Stimulated activated naive CD8-positive, alpha-beta T cell treated with anti-CD3 and anti-CD28 coated beads, Interleukin-15, amount 100 ng/mL, for 72 hours (primary cell): Measurements from ENCODE around the gene MEPCE.
"Not testable (repeated sequence)": the region's sequence is repeated elsewhere in the genome, so short reads cannot be mapped to it uniquely, and the experiment has no call there.

Source experiments
- ATAC-seq: fragments of 150-1000 bp; cut with Tn5 transposase; 2 replicates; pipeline ENCODE4 v1.10.0; 2021; ENCODE audit warnings: mild to moderate bottlenecking, moderate library complexity
- DNase-seq, 2 donors: peaks; one replicate each; pipeline ENCODE4 v3.0.0; 2021 to 2022
- H3K27ac Mint-ChIP-seq, 2 donors: one replicate each; pipeline ENCODE4 v1.8.0; 2022; ENCODE audit warnings: mild to moderate bottlenecking in 2 of 2, mixed read lengths in 2 of 2, moderate library complexity in 2 of 2
- H3K27me3 Mint-ChIP-seq: one replicate; pipeline ENCODE4 v1.8.0; 2022; ENCODE audit warnings: mixed read lengths
- H3K4me1 Mint-ChIP-seq: one replicate; pipeline ENCODE4 v1.8.0; 2022; ENCODE audit warnings: mild to moderate bottlenecking, mixed read lengths
- H3K4me3 Mint-ChIP-seq, 2 donors: one replicate each; pipeline ENCODE4 v1.8.0; 2022; ENCODE audit warnings: mild to moderate bottlenecking in 2 of 2, mixed read lengths in 2 of 2, moderate library complexity in 1 of 2
- H3K9me3 Mint-ChIP-seq, 2 donors: one replicate each; pipeline ENCODE4 v1.8.0; 2022; ENCODE audit warnings: mixed read lengths in 2 of 2

Gene MEPCE, protein sequence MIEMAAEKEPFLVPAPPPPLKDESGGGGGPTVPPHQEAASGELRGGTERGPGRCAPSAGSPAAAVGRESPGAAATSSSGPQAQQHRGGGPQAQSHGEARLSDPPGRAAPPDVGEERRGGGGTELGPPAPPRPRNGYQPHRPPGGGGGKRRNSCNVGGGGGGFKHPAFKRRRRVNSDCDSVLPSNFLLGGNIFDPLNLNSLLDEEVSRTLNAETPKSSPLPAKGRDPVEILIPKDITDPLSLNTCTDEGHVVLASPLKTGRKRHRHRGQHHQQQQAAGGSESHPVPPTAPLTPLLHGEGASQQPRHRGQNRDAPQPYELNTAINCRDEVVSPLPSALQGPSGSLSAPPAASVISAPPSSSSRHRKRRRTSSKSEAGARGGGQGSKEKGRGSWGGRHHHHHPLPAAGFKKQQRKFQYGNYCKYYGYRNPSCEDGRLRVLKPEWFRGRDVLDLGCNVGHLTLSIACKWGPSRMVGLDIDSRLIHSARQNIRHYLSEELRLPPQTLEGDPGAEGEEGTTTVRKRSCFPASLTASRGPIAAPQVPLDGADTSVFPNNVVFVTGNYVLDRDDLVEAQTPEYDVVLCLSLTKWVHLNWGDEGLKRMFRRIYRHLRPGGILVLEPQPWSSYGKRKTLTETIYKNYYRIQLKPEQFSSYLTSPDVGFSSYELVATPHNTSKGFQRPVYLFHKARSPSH

DNA sequence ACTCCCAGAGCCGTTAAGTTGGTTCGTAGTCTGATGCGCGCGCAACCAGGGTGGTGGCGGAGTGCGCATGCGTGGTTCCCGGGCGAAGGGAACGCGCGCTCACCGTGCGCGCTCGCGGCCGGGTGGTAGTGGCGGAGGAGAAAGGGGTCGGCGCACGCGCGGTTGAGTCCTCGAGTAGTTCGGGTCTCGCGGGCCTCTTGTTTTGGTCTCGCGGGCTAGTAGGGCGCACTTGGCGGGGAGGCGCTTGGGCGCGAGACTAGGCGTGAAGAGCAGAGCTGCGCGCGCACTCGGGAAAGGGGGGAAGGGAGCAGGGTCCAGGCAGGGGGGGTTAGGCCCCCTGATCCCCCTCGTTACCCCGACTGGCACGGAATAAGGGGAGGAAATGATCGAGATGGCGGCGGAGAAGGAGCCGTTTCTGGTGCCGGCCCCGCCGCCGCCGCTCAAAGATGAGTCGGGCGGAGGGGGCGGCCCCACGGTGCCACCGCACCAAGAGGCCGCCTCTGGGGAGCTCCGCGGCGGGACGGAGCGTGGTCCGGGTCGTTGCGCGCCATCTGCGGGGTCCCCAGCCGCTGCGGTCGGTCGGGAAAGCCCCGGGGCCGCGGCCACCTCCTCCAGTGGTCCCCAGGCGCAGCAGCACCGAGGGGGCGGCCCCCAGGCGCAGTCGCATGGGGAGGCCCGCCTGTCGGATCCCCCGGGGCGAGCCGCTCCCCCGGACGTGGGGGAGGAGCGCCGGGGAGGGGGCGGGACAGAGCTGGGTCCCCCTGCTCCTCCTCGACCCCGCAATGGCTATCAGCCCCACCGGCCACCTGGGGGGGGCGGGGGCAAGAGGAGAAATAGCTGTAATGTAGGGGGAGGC, at the start of gene MEPCE:
Gene MEPCE (plus strand): TSS at position 195 of the 856 bp plus-strand sequence. CDS start 188 bp downstream, at position 383.
- Mint-ChIP-seq H3K4me3 (peak within 1 kb of the TSS; percentile 92 to 98), H3K4me1 (peaks cover 65% of the 10 kb centered on the region), H3K9me3 (no peaks in the 10 kb centered on the region), H3K27me3 (no peaks in the 10 kb centered on the region), H3K27ac (peak within 1 kb of the TSS; percentile 100)
- DNase-seq = peak; percentile 96 to 98
- peak; percentile 58 for ATAC-seq

DNA sequence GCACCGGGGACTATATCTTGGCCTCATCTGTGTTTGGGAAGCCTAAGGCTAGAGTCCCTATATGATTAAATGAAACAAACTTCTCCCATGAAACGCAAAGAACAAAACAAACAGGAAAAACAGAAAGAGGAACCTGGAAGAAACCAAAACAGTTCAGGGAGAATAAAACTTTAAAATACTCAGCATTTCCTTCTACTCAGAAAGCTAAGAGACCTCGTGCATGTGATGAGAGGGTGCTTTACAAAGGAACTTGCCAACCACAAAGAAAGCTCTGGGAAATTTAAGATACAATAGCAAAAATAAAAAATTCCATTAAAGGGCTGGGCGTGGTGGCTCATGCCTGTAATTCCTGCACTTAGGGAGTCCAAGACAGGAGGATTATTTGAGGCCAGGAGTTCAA, 49.4 kb upstream of the MEPCE start:
- Mint-ChIP-seq H3K27ac (no peak overlapping the region), H3K9me3 (no peaks in the 10 kb centered on the region), H3K4me1 (peaks cover 13% of the 10 kb centered on the region), H3K27me3 (peaks cover 8% of the 10 kb centered on the region), H3K4me3 (no peak overlapping the region)
- ATAC-seq = no peak
- DNase-seq = no peak

DNA sequence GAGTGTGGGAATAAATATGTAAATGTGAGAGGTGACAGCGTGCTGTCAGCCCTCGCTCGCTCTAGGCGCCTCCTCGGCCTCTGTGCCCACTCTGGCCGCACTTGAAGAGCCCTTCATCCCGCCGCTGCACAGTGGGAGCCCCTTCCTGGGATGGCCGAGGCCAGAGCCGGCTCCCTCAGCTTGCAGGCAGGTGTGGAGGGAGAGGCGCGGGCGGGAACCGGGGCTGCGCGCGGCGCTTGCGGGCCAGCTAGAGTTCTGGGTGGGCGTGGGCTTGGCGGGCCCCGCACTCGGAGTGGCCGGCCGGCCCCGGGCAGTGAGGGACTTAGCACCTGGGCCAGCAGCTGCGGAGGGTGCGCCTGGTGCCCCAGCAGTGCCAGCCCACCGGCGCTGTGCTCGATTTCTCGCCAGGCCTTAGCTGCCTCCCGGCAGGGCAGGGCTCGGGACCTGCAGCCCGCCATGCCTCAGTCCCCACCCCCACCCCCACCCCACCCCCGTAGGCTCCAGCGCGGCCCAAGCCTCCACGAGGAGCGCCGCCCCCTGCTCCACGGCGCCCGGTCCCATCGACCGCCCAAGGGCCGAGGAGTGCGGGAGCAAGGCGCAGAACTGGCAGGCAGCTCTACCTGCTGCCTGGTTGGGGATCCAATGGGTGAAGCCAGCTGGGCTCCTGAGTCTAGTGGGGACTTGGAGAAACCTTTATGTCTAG, 47.9 kb upstream of the MEPCE start:
- H3K27ac Mint-ChIP-seq, DNase-seq, ATAC-seq, H3K4me3 Mint-ChIP-seq, H3K27me3 Mint-ChIP-seq, H3K9me3 Mint-ChIP-seq: not testable (repeated sequence)
- H3K4me1 Mint-ChIP-seq = peaks cover 12% of the 10 kb centered on the region

DNA sequence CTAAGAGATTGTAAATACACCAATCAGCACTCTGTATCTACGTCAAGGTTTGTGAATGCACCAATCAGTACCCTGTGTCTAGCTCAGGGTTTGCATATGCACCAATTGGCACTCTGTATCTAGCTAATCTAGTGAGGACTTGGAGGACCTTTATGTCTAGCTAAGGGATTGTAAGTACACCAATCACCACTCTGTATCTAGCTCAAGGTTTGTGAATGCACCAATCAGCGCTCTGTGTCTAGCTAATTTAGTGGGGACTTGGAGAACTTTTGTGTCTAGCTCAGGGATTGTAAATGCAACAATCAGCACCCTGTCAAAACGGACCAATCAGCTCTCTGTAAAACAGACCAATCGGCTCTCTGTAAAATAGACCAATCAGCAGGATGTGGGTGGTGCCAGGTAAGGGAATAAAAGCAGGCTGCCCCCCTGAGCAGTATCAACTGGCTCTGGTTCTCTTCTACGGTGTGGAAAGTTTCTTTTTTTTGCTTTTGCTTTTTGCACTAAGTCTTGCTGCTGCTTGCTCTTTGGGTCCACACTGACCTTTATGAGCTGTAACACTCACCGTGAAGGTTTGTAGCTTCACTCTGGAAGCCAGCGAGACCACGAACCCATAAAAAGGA, 47.3 kb upstream of the MEPCE start:
- Mint-ChIP-seq H3K4me1 (peaks cover 12% of the 10 kb centered on the region), H3K4me3 (peak overlapping the region; percentile 28 to 43)
- not testable (repeated sequence) for H3K9me3 Mint-ChIP-seq, H3K27me3 Mint-ChIP-seq, H3K27ac Mint-ChIP-seq, DNase-seq
- peak; percentile 67 for ATAC-seq

DNA sequence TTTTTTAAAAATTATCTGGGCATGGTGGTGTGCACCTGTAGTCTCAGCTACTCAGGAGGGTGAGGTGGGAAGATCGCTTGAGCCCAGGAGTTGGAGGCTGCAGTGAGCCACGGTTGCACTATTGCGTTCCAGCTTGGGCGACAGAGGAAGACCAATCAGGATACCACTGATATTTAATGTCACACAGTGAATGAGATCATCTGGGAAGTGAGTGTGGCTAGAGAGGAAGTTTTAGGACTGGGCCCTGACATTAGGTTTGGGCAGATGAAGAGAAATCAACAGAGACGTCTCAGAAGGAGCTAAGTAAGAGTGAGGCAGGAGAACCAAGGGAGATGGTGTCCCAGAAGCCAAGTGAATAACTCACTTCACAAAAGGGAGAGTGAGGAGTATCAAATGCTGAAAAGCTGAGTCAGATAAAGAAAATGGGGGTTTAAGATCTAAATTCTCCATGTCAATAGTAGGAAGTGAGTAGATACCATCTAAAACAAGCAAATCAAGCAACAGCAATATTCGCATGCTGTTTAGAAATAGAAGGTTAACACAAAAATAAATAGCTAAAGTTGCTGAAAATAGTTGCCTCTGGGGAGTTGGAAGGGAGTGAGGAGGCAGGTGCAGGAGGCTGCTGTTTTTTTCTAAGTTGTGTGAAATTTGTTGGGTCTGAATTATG, 44.9 kb upstream of the MEPCE start:
- H3K4me3 Mint-ChIP-seq = no peak overlapping the region
- no peaks in the 10 kb centered on the region for H3K9me3 Mint-ChIP-seq
- H3K27ac Mint-ChIP-seq = no peak overlapping the region
- ATAC-seq (no peak), DNase-seq (no peak)
- peaks cover 12% of the 10 kb centered on the region for H3K4me1 Mint-ChIP-seq
- H3K27me3 Mint-ChIP-seq = peaks cover 16% of the 10 kb centered on the region

DNA sequence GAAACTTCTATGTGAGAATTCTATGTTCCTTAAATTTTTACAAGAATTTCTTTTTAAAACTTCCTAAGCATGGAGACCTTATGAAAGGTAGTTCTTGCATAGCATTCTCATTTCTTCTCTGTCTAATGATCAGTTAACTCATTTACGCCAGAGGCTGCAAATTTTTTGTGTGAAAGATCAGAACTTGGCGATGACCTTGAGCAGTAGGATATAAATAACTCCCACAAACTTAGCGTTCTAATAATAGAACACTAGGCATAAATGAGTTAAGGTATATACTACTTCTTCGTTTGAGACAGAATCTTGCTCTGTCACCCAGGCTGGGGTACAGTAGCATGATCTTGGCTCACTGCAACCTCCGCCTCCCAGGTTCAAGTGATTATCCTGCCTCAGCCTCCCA, 42.7 kb upstream of the MEPCE start:
- Mint-ChIP-seq H3K4me1 (peaks cover 12% of the 10 kb centered on the region), H3K27me3 (peaks cover 31% of the 10 kb centered on the region), H3K27ac (no peak overlapping the region), H3K9me3 (no peaks in the 10 kb centered on the region), H3K4me3 (no peak overlapping the region)
- DNase-seq = no peak
- ATAC-seq = no peak

DNA sequence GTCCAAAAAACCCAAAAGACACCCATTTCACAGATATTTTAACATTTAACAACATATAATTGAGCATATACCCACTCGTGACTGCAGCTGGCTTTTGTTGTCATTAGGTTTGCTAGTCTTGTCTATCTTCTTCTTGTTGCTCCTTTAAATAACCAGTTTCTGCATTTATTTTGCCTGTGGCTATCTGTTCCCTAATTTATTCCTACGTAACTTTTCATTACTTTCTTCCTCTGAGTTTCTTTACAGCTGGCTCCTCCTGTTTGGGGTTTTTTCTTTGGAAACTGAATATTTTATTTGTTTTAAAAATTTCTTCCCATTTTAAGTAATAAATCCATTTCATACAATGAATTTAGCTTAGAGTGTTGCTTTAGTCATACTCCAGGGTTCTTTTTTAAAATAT, 41.9 kb upstream of the MEPCE start:
- H3K4me3 Mint-ChIP-seq = no peak overlapping the region
- peaks cover 6% of the 10 kb centered on the region for H3K4me1 Mint-ChIP-seq
- peaks cover 36% of the 10 kb centered on the region for H3K27me3 Mint-ChIP-seq
- DNase-seq (no peak), ATAC-seq (no peak)
- H3K9me3 Mint-ChIP-seq = no peaks in the 10 kb centered on the region
- no peak overlapping the region for H3K27ac Mint-ChIP-seq

DNA sequence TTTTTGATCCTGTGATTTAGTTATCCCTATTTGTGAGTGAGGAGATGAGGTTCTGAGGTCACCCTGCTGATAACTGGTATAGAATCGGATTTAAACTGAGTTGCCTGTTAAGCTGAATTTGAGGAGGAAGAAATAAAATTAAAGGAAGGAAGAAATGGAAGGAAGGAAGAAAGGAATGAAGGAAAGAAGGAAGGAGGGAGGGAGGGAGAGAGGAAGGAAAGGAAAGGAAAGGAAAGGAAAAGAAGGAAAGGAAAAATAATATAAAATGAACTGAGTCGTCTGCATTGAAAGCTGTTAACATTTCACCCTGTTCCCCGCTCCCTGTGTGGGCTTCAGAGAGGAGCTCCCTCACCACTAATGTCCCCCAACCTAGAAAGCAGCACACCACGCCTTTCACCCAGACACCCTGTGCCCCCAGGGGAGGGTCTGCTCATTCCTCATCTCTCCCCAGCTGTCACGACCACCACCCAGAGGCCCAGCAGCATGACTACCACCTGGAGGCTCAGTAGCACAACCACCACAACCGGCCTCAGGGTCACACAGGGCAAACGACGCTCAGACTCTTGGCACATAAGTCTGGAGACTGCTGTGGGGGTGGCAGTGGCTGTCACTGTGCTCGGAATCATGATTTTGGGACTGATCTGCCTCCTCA, 40.1 kb upstream of the MEPCE start:
- no peak overlapping the region for H3K4me3 Mint-ChIP-seq
- ATAC-seq (no peak), DNase-seq (no peak)
- no peaks in the 10 kb centered on the region for H3K9me3 Mint-ChIP-seq
- peaks cover 31% of the 10 kb centered on the region for H3K27me3 Mint-ChIP-seq
- H3K4me1 Mint-ChIP-seq = no peaks in the 10 kb centered on the region
- no peak overlapping the region for H3K27ac Mint-ChIP-seq

DNA sequence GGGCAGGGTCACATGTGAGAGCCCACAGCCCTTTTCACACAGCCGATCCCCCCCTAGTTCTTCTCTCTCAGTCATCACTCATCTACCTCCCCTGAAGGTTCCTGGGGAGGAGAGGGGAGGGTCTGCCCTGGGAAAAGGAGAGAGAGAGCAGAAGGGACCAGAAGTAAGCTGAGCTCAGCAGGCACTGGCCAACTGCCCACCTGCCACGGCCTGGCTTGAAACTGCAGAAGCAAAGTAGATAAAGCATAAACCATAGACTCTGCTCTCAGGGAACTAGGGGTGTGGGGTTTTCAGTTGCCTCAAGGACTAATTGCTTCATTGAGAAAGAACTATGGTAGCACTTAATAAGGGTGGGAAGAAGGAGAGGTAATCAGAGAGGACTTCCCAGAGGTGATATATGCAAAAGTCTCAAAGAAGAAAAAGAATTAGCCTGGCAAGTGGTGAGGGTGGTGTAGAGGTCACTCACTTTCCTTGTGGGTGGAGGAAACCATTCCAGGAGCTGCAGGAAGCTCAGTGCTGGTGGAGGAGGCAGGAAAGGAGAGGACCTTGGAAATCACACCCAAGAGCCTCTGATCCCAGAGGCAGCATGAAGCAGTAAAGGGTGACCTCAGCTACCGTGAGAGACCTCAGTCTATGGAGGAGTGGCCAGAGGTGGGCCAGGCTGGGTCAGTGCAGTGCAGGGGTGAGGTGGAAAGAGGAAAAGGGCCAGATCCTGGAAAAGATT, 39.2 kb upstream of the MEPCE start:
- Mint-ChIP-seq H3K27me3 (peaks cover 31% of the 10 kb centered on the region), H3K9me3 (no peaks in the 10 kb centered on the region), H3K4me1 (peaks cover 3% of the 10 kb centered on the region), H3K4me3 (no peak overlapping the region), H3K27ac (no peak overlapping the region)
- no peak for ATAC-seq
- no peak for DNase-seq

DNA sequence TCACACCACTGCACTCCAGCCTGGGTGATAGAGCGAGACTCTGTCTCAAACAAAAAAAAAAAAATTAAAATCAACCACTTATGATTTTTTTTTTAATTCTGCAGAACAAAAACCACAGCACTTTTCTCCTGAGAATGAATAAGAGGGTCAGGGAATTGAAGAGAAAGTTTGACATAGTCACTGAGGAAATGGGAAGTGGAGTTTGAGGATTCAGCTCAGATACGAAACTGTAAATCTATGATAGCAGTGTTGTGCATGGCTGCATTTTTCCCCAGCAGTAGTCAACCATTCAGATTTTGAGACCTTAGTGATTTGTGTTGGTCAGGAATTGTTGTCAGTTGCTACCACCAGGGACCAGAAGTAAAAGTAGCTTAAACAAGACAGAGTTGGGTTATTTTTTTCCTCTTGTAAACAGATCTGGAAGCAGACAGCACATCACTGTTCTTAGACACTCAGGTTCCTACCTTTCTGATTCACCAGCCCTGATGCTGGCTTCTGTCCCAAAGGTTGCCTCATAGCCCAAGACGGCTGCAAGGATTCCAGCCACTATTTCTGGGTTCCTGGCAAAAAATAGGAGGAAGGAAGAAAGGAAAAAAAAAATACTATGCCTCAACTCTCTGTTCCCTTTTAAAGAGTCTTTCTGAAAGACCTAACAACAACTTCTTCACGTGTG, 36.3 kb upstream of the MEPCE start:
- DNase-seq (no peak), ATAC-seq (no peak)
- peaks cover 29% of the 10 kb centered on the region for H3K4me1 Mint-ChIP-seq
- H3K27me3 Mint-ChIP-seq = peaks cover 38% of the 10 kb centered on the region
- H3K4me3 Mint-ChIP-seq = no peak overlapping the region
- no peak overlapping the region for H3K27ac Mint-ChIP-seq
- H3K9me3 Mint-ChIP-seq = no peaks in the 10 kb centered on the region

DNA sequence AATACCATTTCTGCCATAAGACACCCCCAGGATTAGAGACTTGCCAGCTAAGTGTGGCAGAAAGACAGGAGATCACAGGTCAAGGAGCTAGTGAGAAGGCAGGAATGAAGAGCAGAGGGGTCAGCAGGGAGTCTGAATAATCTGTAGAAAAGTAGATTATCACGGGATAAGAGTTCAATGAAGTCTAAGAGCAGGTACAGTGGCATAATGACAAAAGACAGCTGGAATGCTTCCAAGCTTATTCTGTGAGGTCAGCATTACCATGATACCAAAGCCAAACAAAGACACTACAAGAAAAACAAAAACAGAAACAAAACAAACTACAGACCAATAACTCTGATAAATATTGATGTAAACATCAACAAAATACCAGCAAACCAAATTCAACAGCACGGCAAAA, 35.6 kb upstream of the MEPCE start:
- no peak for ATAC-seq
- Mint-ChIP-seq H3K27ac (no peak overlapping the region), H3K27me3 (peaks cover 42% of the 10 kb centered on the region), H3K4me3 (no peak overlapping the region), H3K4me1 (peaks cover 34% of the 10 kb centered on the region), H3K9me3 (no peaks in the 10 kb centered on the region)
- DNase-seq = no peak

DNA sequence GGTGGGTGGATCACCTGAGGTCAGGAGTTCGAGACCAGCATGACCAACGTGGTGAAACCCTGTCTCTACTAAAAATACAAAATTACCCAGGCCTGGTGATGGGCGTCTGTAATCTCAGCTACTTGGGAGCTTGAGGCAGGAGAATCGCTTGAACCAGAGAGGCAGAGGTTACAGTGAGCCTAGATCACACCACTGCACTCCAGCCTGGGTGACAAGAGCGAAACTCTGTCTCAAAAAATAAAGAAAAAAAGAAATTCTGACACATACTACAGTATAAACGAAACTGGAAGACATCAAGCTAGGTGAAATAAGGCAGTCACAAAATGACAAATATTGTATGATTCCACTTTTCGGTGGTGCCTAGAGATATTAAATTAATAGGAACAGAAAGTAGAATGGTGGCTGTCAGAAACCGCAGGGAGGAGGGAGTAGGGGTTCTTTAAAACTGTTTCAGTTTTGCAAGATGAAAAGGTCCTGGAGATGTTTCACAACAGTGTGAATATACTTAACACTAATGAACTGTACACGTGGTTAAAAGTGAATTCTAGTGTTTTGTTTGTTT, 33.1 kb upstream of the MEPCE start:
- Mint-ChIP-seq H3K27me3 (peaks cover 25% of the 10 kb centered on the region), H3K4me1 (peaks cover 34% of the 10 kb centered on the region), H3K4me3 (peak overlapping the region; percentile 58 to 78), H3K27ac (peak overlapping the region; percentile 79 to 87), H3K9me3 (no peaks in the 10 kb centered on the region)
- ATAC-seq (peak; percentile 98), DNase-seq (peak; percentile 53 to 72)
